HEK293 (cell line): ENCODE measurements around the gene PIPOX.

ENCODE experiments used
- GLI4 ChIP-seq: fragments of 450-650 bp; formaldehyde crosslinking; IDR thresholded peaks from 2 replicates; pipeline ENCODE4 v1.5.1; 2016; ENCODE audit warnings: missing biosample characterization, missing genetic modification characterization
- KLF8 ChIP-seq: fragments of 450-650 bp; formaldehyde crosslinking; IDR thresholded peaks from 2 replicates; pipeline ENCODE4 v1.5.1; 2016; ENCODE audit warnings: missing biosample characterization, missing genetic modification characterization
- MYNN ChIP-seq: fragments of 450-650 bp; formaldehyde crosslinking; IDR thresholded peaks from 2 replicates; pipeline ENCODE4 v1.5.1; 2016; ENCODE audit warnings: missing biosample characterization, missing genetic modification characterization, borderline replicate concordance
- OSR2 ChIP-seq: fragments of 450-650 bp; formaldehyde crosslinking; IDR thresholded peaks from 2 replicates; pipeline ENCODE4 v1.5.1; 2016; ENCODE audit warnings: missing biosample characterization, missing genetic modification characterization
- ZBTB20 ChIP-seq: fragments of 450-650 bp; formaldehyde crosslinking; IDR thresholded peaks from 2 replicates; pipeline ENCODE4 v1.5.1; 2016; ENCODE audit warnings: missing biosample characterization, missing genetic modification characterization
- ZNF112 ChIP-seq: fragments of 450-650 bp; formaldehyde crosslinking; IDR thresholded peaks from 2 replicates; pipeline ENCODE4 v1.5.0; 2017; ENCODE audit warnings: missing biosample characterization, missing genetic modification characterization
- ZNF416 ChIP-seq: fragments of 450-650 bp; formaldehyde crosslinking; IDR thresholded peaks from 2 replicates; pipeline ENCODE4 v1.5.1; 2016; ENCODE audit warnings: missing biosample characterization, missing genetic modification characterization
- ZNF654 ChIP-seq: fragments of 450-650 bp; formaldehyde crosslinking; IDR thresholded peaks from 2 replicates; pipeline ENCODE4 v1.5.1; 2016; ENCODE audit warnings: low read depth, missing biosample characterization, missing genetic modification characterization
- ZNF692 ChIP-seq: fragments of 450-650 bp; formaldehyde crosslinking; IDR thresholded peaks from 2 replicates; pipeline ENCODE4 v1.5.1; 2016; ENCODE audit warnings: missing biosample characterization, missing genetic modification characterization
- TF ChIP-seq, protein P1 (sequence below): fragments of 450-650 bp; formaldehyde crosslinking; IDR thresholded peaks from 2 replicates; pipeline ENCODE4 v1.5.1; 2016; ENCODE audit warnings: missing biosample characterization, missing genetic modification characterization
- TF ChIP-seq, protein P2 (sequence below): fragments of 450-650 bp; formaldehyde crosslinking; IDR thresholded peaks from 2 replicates; pipeline ENCODE4 v1.5.1; 2016; ENCODE audit warnings: missing biosample characterization, missing genetic modification characterization

GRCh38 chr17:29039764-29040598, 3.0 kb upstream of the PIPOX start:
- TF ChIP-seq ZNF692 (no peak), ZNF654 (tag by site-specific recombination) (no peak), KLF8 (tag by site-specific recombination) (no peak), ZBTB20 (tag by site-specific recombination) (no peak), MYNN (tag by site-specific recombination) (no peak), GLI4 (tag by site-specific recombination) (no peak), ZNF112 (no peak), OSR2 (tag by site-specific recombination) (no peak), ZNF416 (tag by site-specific recombination) (no peak)
- TF ChIP-seq, protein P1, sequence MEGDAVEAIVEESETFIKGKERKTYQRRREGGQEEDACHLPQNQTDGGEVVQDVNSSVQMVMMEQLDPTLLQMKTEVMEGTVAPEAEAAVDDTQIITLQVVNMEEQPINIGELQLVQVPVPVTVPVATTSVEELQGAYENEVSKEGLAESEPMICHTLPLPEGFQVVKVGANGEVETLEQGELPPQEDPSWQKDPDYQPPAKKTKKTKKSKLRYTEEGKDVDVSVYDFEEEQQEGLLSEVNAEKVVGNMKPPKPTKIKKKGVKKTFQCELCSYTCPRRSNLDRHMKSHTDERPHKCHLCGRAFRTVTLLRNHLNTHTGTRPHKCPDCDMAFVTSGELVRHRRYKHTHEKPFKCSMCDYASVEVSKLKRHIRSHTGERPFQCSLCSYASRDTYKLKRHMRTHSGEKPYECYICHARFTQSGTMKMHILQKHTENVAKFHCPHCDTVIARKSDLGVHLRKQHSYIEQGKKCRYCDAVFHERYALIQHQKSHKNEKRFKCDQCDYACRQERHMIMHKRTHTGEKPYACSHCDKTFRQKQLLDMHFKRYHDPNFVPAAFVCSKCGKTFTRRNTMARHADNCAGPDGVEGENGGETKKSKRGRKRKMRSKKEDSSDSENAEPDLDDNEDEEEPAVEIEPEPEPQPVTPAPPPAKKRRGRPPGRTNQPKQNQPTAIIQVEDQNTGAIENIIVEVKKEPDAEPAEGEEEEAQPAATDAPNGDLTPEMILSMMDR (tag by site-specific recombination), result no peak
- TF ChIP-seq, protein P2, sequence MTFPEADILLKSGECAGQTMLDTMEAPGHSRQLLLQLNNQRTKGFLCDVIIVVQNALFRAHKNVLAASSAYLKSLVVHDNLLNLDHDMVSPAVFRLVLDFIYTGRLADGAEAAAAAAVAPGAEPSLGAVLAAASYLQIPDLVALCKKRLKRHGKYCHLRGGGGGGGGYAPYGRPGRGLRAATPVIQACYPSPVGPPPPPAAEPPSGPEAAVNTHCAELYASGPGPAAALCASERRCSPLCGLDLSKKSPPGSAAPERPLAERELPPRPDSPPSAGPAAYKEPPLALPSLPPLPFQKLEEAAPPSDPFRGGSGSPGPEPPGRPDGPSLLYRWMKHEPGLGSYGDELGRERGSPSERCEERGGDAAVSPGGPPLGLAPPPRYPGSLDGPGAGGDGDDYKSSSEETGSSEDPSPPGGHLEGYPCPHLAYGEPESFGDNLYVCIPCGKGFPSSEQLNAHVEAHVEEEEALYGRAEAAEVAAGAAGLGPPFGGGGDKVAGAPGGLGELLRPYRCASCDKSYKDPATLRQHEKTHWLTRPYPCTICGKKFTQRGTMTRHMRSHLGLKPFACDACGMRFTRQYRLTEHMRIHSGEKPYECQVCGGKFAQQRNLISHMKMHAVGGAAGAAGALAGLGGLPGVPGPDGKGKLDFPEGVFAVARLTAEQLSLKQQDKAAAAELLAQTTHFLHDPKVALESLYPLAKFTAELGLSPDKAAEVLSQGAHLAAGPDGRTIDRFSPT (tag by site-specific recombination), result no peak
